Adipocyte (in vitro differentiated cells): ENCODE measurements around the gene SKA3.
"Not testable (repeated sequence)": the region's sequence is repeated elsewhere in the genome, so short reads cannot be mapped to it uniquely, and the experiment has no call there.

Experiments
- DNase-seq: peaks from one replicate; pipeline ENCODE4 v3.0.0-alpha.2; 2015; ENCODE audit warnings: low read depth
- H3K27me3 ChIP-seq: replicated peaks from 2 replicates; pipeline ENCODE4 v1.7.0; 2013; ENCODE audit warnings: mild to moderate bottlenecking, low read length, moderate library complexity; ENCODE audit not compliant: control insufficient read depth, insufficient read depth
- H3K36me3 ChIP-seq: 2 replicates; pipeline ENCODE4 v1.7.0; 2013; ENCODE audit warnings: low read length, mild to moderate bottlenecking, moderate library complexity; ENCODE audit not compliant: control insufficient read depth, insufficient read depth, severe bottlenecking
- H3K4me1 ChIP-seq: 2 replicates; pipeline ENCODE4 v1.7.0; 2013; ENCODE audit warnings: mild to moderate bottlenecking, low read length, moderate library complexity; ENCODE audit not compliant: control insufficient read depth, insufficient read depth
- H3K4me3 ChIP-seq: 2 replicates; pipeline ENCODE4 v1.7.0; 2013; ENCODE audit warnings: mild to moderate bottlenecking, low read length, moderate library complexity
- H3K9ac ChIP-seq: 2 replicates; pipeline ENCODE4 v1.7.0; 2013; ENCODE audit warnings: mild to moderate bottlenecking, low read length, moderate library complexity
- H3K9me3 ChIP-seq: 2 replicates; pipeline ENCODE4 v1.7.0; 2013; ENCODE audit warnings: mild to moderate bottlenecking, low read length, moderate library complexity; ENCODE audit not compliant: control insufficient read depth

The SKA3 gene

GRCh38 chr13:21135833-21136232 is 40.5 kb downstream of the SKA3 start:
- H3K27me3 ChIP-seq, DNase-seq, H3K4me3 ChIP-seq, H3K9ac ChIP-seq, H3K9me3 ChIP-seq, H3K36me3 ChIP-seq: not testable (repeated sequence)
- H3K4me1 ChIP-seq = peaks cover 14% of the 10 kb centered on the region

- Histone ChIP-seq H3K4me3 (no peak overlapping the region), H3K36me3 (no peaks in the 10 kb centered on the region), H3K4me1 (peaks cover 12% of the 10 kb centered on the region), H3K27me3 (no peaks in the 10 kb centered on the region), H3K9me3 (no peaks in the 10 kb centered on the region), H3K9ac (no peak overlapping the region)
- DNase-seq = no peak
These were observed 41.9 kb downstream of the SKA3 start for GRCh38 chr13:21134475-21134874.

GRCh38 chr13:21133077-21133476 is 43.3 kb downstream of the SKA3 start:
- no peaks in the 10 kb centered on the region for H3K36me3 ChIP-seq
- H3K4me3 ChIP-seq = no peak overlapping the region
- peak; percentile 61 for DNase-seq
- no peaks in the 10 kb centered on the region for H3K27me3 ChIP-seq
- H3K9ac ChIP-seq = no peak overlapping the region
- H3K9me3 ChIP-seq = no peaks in the 10 kb centered on the region
- peaks cover 10% of the 10 kb centered on the region for H3K4me1 ChIP-seq

- no peaks in the 10 kb centered on the region for H3K36me3 ChIP-seq
- no peak overlapping the region for H3K4me3 ChIP-seq
- no peaks in the 10 kb centered on the region for H3K27me3 ChIP-seq
- DNase-seq = peak; percentile 22
- no peaks in the 10 kb centered on the region for H3K9me3 ChIP-seq
- no peak overlapping the region for H3K9ac ChIP-seq
- H3K4me1 ChIP-seq = peaks cover 10% of the 10 kb centered on the region
These were observed 46.2 kb downstream of the SKA3 start for GRCh38 chr13:21130116-21130515.

GRCh38 chr13:21124852-21125251 is 51.5 kb downstream of the SKA3 start:
- DNase-seq = no peak

GRCh38 chr13:21123956-21124355 is 52.4 kb downstream of the SKA3 start:
- no peak overlapping the region for H3K9ac ChIP-seq
- H3K9me3 ChIP-seq = no peaks in the 10 kb centered on the region
- DNase-seq = no peak
- H3K27me3 ChIP-seq = no peaks in the 10 kb centered on the region
- no peaks in the 10 kb centered on the region for H3K36me3 ChIP-seq
- H3K4me3 ChIP-seq = no peak overlapping the region
- no peaks in the 10 kb centered on the region for H3K4me1 ChIP-seq

More at GRCh38 chr13:21124852-21125251, 51.5 kb downstream of the SKA3 start:
- H3K4me3 ChIP-seq = no peak overlapping the region
- H3K36me3 ChIP-seq = no peaks in the 10 kb centered on the region
- no peaks in the 10 kb centered on the region for H3K27me3 ChIP-seq
- no peaks in the 10 kb centered on the region for H3K9me3 ChIP-seq
- no peaks in the 10 kb centered on the region for H3K4me1 ChIP-seq
- no peak overlapping the region for H3K9ac ChIP-seq

GRCh38 chr13:21121616-21122015 is 54.7 kb downstream of the SKA3 start:
- H3K27me3 ChIP-seq = no peaks in the 10 kb centered on the region
- no peak overlapping the region for H3K9ac ChIP-seq
- H3K4me1 ChIP-seq = no peaks in the 10 kb centered on the region
- no peak for DNase-seq
- no peaks in the 10 kb centered on the region for H3K36me3 ChIP-seq
- no peak overlapping the region for H3K4me3 ChIP-seq
- no peaks in the 10 kb centered on the region for H3K9me3 ChIP-seq

- no peak for DNase-seq
- no peak overlapping the region for H3K4me3 ChIP-seq
- H3K36me3 ChIP-seq = no peaks in the 10 kb centered on the region
- H3K9me3 ChIP-seq = no peaks in the 10 kb centered on the region
- no peaks in the 10 kb centered on the region for H3K27me3 ChIP-seq
- no peaks in the 10 kb centered on the region for H3K4me1 ChIP-seq
- no peak overlapping the region for H3K9ac ChIP-seq
These were observed 56.2 kb downstream of the SKA3 start for GRCh38 chr13:21120191-21120590.

GRCh38 chr13:21119526-21119925 is 56.8 kb downstream of the SKA3 start:
- H3K36me3 ChIP-seq = no peaks in the 10 kb centered on the region
- no peak overlapping the region for H3K4me3 ChIP-seq
- H3K4me1 ChIP-seq = no peaks in the 10 kb centered on the region
- no peak for DNase-seq
- no peaks in the 10 kb centered on the region for H3K27me3 ChIP-seq
- H3K9me3 ChIP-seq = no peaks in the 10 kb centered on the region
- H3K9ac ChIP-seq = no peak overlapping the region

- Histone ChIP-seq H3K9me3 (no peaks in the 10 kb centered on the region), H3K36me3 (no peaks in the 10 kb centered on the region), H3K4me3 (no peak overlapping the region), H3K4me1 (no peaks in the 10 kb centered on the region), H3K27me3 (no peaks in the 10 kb centered on the region), H3K9ac (no peak overlapping the region)
- no peak for DNase-seq
These were observed 58.2 kb downstream of the SKA3 start for GRCh38 chr13:21118180-21118579.

GRCh38 chr13:21117104-21117809 is 59.1 kb downstream of the SKA3 start:
- H3K4me1 ChIP-seq = no peaks in the 10 kb centered on the region
- H3K4me3 ChIP-seq = no peak overlapping the region
- no peaks in the 10 kb centered on the region for H3K9me3 ChIP-seq
- H3K36me3 ChIP-seq = no peaks in the 10 kb centered on the region
- no peak for DNase-seq
- H3K27me3 ChIP-seq = no peaks in the 10 kb centered on the region
- no peak overlapping the region for H3K9ac ChIP-seq

GRCh38 chr13:21116141-21116540 is 60.2 kb downstream of the SKA3 start:
- Histone ChIP-seq H3K9me3 (no peaks in the 10 kb centered on the region), H3K9ac (no peak overlapping the region), H3K4me3 (no peak overlapping the region), H3K36me3 (no peaks in the 10 kb centered on the region), H3K4me1 (no peaks in the 10 kb centered on the region), H3K27me3 (no peaks in the 10 kb centered on the region)
- DNase-seq = no peak
